ENCODE data around the gene ADD2.
"Not testable (repeated sequence)": the region's sequence is repeated elsewhere in the genome, so short reads cannot be mapped to it uniquely, and the experiment has no call there.

ADD2 gene

DNA sequence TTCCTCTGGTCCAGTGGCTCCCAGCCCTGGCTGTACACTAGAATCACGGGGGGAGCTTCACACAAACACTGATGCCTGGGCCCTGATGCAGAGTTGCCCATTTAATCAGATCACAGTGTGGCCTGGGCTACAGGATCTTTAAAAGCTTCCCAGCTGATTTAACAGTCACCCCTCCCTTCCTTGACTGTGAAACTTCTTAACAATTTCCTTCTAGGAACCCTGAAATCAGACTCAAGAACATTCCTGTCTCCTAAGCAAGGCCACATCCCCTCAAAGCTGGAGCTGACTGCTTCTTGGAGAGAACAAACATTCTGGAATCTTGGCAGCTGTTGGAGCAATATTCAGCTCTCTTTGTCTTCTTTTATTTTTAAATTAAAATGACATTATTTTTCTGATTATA, 88.7 kb downstream of the ADD2 start:
- in situ Hi-C loops (cut with HindIII; ENCODE audit: low sequenced_read_pairs) = no loop called here

DNA sequence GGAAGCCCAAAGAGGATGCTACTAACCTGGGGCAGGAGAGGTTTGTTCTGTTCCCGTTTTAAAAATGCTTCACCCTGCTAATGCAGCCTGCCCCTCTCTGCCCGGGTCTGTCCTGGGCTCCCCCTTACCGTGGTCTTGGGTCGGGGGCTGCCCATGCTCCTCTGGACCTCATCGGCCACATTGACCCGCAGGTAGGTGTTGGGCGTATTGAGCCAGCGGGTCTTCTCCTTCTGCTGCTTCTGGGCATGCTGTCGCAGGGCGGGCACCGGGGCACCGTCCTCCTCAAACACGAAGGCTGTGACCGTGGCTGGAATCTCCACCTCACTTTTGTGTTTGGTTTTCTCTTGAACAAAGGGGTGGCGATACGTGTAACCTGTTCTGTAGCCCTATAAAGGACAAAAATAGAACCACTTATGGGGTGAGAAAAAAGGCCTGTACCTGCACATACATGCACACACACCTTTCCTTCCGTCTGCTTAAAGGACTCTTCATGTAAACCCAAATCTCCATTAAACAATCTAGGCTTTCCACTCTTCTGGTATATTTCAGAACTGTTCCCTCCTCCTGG, 89.3 kb downstream of the ADD2 start:
- in situ Hi-C loops (cut with HindIII; ENCODE audit: low sequenced_read_pairs) = no loop called here

DNA sequence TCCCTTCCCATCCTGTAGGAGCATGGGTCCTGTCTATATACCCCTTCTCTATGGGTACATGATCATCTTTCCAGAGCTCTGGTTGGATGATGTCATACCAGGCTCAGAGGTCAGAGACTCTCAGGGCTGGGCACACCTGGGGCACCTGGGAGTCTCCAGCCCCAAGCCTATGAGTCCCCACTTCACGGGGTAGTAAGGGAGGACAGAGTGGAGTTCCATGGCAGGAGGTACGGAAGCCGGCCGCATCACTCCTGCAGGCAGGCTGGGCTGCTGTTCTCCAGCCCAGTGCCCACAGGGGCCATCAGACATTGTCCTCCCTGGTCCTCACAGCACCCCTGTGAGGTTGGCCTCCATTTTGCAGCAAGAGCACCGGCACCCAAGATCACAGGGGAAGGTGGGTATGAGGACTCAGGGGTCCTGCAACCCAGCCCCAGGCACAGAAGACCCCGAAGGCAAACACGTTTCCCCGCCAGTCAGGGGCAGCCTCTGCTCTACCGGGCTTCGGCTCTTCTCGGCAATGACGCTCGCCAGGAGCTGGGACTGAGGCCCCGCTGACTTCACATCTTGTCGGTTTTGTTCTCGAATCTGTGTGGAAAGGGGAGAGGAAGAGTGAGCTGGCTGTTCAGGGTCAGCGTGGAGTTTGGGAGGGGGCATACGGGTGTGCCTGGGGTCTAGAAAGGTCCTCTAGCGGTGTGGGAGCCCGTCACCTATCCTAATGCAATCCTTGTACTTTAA, 91.5 kb downstream of the ADD2 start:
- in situ Hi-C loops (cut with HindIII; ENCODE audit: low sequenced_read_pairs) = no loop called here

DNA sequence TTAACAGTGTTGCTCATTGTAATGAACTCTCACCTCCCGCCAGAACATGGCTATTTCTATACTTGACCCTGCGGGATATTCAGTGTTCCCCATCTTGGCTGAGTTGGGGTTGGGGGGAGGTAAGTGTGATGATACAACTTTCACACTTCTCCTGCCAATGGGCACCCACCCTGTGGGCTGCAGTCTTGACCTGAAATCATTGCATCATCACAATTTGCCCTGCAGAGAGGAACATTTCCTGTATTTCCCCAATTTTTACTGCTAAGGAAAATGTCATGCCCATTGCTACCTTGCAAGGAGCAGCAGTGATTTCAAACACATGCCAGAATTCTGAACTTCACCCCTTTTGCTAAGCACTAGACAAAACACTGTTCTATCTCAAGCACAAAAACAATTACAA, 92.1 kb downstream of the ADD2 start:
- in situ Hi-C loops (cut with HindIII; ENCODE audit: low sequenced_read_pairs) = no loop called here

DNA sequence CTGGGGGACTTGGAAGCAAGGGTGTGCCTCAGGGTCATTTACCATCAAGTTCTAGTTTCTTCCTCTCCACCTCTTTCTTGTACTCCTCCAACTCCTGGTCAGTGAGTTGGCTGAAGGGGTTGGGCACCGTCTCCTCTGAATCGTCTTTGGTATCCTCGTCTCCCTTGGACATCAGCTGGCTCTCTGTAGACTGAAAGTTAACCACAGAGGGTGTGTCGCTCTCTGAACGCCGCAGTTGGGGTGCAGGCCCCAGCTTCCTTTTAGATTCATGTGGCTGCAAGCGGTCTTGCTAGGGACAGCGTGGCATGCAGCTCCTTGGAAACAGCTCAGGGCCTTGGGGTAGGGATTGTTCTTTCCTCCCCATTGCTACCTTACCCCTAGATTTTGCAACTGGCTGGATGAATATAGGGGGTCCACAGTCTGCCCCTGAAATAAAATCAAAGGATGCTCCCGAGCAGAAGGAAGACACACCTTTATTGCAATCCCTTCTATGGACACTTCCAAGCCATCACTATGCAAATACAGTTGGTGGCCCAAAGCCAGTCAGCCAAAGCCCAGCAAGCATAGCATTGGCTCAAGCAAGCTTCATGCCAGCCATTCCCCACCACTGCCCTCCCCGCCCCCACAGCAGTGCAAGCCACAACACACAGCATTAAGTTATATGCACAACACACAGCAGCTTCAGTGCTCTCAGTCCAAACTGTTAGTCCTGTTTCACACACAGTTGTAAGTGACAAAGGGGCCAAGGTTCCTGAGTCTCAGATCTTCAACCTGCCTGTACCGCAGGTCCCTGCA, 93.2 kb downstream of the ADD2 start:
- in situ Hi-C loops (cut with HindIII; ENCODE audit: low sequenced_read_pairs) = no loop called here

DNA sequence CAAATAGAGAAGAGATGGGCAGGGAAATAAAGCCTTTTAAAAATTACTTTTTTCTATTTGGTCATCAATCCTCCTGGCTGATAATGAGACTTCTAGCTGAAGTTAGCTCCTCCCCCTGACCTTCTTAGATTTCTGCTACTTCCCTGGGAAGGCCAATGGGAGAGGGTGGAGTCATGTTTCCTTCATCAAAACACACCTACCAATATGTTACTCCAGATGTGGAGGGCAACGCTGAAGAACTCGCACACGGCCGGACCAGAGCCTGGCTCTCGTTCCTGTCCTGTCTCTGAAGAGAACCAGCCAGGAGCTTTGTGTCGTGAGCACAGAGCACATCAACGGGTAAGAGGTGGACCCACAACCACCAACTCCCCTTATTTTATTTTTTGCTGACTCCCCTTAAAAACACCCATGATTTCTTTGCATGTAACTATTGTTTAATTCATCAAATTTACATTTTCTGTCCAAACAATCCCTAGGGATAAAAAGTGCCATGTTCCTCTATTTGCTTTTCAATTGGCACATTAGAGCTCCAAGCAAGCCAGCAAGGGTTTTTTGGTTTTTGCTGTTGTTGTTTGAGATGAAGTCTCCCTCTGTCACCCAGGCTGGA, 94.9 kb downstream of the ADD2 start:
- in situ Hi-C loops (cut with HindIII; ENCODE audit: low sequenced_read_pairs) = no loop called here

DNA sequence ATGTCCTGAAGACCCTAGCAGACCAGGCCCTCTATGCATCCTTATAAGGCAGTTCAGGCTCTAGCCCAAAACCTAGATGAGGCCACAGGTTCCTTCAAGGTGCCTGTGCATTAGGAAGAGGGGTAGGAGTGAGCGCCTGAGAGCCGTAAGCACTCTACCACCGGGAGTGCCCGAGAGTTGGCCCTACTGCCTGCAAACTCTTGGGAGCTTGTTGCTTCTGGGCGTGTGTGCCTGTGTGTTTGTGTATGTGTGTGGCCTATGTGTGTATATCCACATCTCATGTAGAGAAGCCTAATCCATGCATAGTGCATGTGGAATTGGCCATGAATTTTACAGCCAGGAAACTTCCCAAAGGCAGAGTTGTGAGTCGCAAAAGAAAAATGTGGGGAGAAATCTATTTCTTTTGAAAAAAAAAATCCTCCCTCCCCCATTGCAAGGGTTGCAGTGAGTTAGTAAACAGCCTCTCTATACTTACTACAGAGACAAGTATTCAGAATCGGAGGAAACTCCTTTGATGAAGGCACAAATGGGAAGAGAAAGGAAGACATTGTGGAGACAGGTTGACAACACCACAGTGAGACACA, 96.8 kb downstream of the ADD2 start:
- in situ Hi-C loops (cut with HindIII; ENCODE audit: low sequenced_read_pairs) = no loop called here

DNA sequence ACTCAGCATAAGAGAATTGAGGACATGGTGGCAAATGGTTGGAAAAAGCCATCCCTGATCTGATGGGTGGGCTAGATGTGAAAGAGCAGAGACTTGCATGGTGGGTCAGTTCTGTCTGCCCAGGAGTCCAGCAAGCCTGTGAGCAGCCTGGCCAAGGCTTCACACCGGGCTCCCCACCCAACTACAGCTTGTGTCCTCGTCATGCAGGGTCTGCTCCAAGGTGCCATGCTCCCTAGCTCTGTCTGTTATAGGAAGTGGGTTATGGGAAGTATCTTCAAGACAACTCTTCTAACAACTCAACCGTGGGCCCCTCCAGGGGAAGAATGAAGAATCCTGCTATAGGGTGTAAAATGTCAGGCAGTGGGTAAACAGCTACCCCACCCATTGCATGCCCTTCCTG, 97.4 kb downstream of the ADD2 start:
- in situ Hi-C loops (cut with HindIII; ENCODE audit: low sequenced_read_pairs) = no loop called here

DNA sequence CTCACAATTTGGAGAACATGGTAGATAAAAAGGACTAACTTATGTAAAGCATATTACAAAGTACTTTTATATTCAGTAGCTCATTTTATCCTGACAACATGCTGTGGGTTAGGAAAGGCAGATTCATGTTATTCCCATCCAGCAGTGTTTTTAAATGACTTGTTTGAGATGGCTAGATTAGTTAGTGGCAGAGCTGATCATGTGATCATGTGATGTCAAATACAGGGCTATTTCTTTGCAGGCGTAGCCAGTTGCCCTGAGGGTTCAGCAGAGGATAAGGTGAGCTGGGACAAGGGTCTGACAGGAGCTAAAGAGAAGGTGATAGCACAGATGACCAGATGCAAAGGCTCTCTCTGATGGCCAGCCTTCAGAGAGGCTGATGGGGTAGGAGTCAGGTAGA, 97.8 kb downstream of the ADD2 start:
- in situ Hi-C loops (cut with HindIII; ENCODE audit: low sequenced_read_pairs) = no loop called here

DNA sequence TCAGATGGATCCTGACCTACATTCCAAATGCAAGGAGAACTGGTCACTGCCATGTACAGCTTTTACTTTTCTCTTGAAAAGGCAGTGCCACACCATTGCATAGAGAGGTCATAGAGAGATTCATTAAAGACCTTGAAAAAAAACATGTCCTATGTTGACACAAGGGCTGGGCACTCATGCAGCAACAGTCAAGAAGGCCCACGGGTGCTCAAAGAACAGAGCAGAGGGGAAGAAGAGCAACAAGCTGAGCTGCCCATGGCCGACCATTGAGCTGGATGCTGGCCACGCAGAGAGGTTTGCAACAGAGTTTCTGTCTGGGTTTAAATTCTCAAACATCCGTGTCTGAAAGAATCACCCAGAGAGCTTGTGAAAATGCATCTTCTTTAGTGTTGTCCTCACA, 99.1 kb downstream of the ADD2 start:
- in situ Hi-C loops (cut with HindIII; ENCODE audit: low sequenced_read_pairs) = no loop called here

DNA sequence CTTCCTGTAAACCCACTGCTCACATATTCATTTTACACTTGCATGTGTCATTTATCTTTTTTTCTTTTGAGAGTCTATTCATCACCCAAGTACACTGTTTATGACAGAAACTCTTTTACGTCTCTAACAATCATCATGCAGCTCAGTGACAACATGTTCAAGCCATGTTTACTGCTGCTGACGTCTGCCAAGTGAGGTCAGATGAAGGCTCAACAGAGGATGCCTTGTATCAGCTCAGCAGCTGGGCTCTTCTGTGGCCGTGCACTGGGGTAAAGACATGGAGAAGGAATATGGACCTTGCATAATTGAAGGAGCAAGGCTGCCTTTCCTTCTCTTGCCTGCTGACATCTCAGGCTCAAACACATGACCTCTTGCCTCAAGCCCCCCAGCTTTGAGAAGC, 99.6 kb downstream of the ADD2 start:
- in situ Hi-C loops (cut with HindIII; ENCODE audit: low sequenced_read_pairs) = no loop called here

DNA sequence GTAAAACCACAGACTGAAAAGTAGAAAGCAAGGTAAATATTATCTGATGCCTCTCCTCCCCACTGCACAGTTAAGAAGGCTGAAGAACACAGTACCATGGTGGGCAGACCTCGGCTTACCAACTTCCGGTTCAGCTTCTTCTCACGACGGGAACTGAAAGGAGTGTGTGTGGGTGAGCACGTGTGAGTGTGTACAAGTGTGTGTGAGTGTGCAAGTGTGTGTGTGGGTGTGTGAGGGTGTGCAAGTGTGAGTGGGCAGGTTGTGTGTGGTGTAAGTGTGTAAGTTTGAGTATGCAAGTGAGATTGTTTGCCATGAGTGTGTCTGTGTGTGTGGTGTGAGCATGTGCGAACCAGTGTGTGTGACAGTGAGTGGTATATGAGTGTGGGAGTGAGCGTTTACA, 103.5 kb downstream of the ADD2 start:
- in situ Hi-C loops (cut with HindIII; ENCODE audit: low sequenced_read_pairs) = no loop called here

DNA sequence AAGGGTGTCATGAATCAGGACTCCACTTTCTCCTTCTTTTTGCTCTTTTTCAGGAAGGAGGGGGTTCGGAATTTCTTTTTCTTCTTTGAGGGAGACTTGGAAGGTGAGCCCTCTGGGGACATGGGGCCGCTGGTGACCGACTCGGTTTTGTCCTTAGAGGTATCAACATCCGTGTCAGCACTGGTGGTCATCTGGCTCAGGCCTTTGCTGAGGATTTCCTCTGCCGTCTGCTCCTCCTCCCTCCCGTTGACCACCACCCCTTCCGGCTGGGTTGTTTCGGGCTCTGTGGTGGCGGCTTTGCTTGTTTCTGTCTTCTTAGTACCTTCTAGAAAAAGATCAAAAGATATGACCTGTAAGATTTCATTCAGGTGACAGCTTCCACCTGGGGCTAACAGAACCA, 104.6 kb downstream of the ADD2 start:
- in situ Hi-C loops (cut with HindIII; ENCODE audit: low sequenced_read_pairs) = no loop called here

DNA sequence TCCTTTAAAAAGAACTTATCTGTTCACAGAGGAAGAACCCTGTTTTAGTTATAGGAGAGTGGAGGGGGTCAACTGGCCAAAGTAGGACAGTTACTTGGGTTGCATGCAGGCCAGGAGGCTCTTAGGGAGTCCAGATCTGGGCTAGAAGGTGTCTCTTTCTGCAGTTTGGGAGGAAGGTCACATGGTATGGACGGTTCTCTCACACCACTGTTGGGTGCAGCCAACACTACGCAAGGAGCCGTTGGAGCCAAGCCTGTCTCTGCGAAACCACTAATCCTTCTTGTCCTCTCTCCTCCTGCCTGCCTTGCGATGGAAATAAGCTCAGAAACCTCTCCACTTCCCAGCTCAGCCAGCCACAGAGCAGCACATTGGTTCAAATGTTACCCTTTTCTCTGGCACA, 108.4 kb downstream of the ADD2 start:
- in situ Hi-C loops (cut with HindIII; ENCODE audit: low sequenced_read_pairs) = no loop called here

DNA sequence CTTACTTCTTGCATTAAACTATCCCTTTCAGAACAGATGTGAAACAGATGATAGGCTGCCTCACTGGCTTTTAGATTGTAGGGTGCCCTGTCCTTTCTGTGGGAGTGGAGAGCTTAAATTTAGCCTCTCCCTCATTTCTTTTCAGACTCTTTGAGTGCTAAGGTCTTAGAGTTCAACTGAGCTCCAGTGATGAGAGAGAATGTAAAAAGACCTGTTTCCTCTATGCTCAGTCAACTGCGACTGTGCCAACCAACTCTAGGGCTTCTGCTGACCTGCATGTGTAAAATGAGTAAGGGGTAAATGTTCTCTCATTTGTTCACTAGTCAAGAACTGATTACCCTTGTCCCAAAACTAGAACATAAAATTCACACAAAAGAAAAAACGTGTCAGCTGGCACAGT, 109.5 kb downstream of the ADD2 start:
- in situ Hi-C loops (cut with HindIII; ENCODE audit: low sequenced_read_pairs) = no loop called here

DNA sequence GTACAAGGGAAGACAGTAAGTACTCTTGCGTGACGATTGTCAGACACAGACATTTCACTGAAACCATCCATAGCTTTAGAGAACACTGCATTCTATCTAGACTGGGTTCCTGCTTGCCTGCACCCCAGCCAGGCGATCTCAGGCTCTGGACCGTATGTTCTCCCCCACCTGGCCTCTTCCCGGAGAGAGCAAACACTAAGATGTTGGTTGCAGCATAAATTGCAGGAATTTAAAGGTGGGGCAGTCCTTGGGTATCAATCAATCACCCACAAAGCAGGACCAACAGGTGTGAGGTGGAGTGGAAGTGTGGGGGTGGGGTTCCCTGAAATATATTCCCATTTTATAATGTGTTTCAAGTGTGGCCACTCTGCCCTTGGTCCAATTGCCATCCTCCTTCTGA, 110.8 kb downstream of the ADD2 start:
- in situ Hi-C loops (cut with HindIII; ENCODE audit: low sequenced_read_pairs) = no loop called here

DNA sequence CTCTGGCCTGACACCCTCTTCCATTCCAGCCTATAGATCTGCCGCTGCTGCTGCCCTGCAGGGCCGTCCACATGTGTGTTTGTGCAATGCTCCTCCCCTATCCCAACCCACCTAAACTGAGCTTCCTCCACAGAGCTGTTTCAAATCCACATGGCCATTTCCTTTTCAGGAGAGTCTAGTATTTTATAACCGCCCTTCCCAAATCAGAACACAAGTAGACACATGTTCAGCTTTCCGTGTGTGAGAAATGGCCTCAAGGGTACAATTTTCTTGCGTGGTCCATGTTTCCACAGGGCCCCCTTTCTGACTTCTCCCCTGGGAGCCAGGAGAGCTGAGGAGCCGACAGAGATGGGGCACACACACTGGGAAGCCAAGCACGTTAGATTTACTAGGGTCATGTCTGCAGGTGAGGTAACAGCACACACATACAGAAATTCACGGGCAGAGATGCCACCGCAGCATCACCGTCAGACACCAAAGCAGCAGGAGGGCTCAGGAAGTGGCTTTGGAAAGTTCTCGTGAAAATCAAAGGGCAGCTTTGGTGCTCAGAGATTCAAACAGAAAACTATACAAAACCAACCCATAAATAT, 111.5 kb downstream of the ADD2 start:
- in situ Hi-C loops (cut with HindIII; ENCODE audit: low sequenced_read_pairs) = no loop called here

DNA sequence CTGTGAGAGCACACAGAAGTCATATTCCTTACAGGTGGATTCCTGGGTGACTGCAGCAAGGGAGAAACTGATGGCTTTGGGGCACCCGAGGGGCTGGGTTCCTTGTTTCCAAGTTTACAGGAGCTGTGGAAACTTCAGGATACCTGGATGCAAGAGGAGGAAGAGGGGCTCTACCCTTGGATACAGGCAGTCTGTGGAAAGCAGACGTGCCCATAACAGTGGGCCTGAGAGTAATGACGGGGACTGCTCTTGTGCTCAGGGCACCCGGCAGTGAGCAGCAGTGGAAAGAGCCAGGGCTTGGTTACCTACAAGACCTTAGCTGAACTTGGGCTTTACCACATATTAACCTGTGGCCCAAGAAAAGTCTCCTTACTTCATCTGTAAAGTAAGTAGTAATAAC, 112.2 kb downstream of the ADD2 start:
- in situ Hi-C loops (cut with HindIII; ENCODE audit: low sequenced_read_pairs) = no loop called here

DNA sequence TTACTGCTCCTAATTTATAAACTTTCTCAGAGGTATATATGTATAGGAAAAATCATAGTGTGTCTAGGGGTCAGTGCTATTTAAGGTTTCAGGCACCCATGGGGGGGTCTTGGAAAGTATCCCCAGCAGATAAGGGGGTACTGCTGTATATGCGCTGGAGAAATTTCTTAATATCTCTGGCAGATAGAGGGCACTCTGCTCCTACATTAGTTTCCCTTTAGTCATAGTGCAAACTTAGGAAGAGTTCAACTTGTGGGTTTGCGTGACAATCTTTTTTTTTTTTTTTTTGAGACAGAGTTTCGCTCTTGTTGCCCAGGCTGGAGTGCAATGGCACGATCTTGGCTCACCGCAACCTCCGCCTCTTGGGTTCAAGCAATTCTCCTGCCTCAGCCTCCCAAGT, 112.8 kb downstream of the ADD2 start:
- in situ Hi-C loops (cut with HindIII; ENCODE audit: low sequenced_read_pairs) = not testable (repeated sequence)

DNA sequence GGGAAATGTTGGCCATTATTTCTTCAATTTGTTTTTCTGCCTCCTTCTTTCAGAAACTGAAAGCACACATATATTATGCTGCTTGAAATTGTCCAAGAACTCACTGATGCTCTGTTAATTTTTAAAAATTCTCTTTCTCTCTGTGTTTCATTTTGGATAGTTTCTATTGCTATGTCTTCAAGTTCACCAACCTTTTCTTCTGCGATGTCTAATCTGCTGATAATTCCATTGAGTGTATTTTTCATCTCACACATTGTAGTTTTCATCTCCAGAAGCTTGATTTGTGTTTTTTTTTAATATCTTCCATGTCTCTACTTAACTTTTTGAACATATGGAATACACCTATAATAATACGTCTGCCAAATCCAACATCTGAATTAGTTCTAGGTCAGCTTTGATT, 116.3 kb downstream of the ADD2 start:
- in situ Hi-C loops (cut with HindIII; ENCODE audit: low sequenced_read_pairs) = no loop called here

DNA sequence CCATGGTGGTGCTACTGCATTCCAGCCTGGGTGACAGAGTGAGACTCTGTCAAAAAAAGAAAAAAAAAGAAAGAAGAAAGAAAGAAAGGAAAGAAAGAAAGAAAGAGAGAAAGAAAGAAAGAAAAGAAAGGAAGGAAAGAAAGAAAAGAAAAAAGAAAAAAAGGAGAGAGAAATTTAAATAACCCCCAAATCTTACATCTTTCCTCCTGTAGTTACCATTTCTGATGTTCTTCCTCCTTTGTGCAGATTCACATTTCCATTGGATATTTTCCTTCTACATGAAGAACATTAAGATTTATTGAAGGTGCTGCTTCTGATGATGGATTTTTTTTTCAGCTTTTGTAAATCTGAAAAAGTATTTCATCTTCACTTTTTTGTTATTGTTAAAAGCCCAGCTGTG, 117.0 kb downstream of the ADD2 start:
- in situ Hi-C loops (cut with HindIII; ENCODE audit: low sequenced_read_pairs) = no loop called here
